Left colon (tissue), 2 donors: ENCODE data around the gene DENND4C. TPM values are rescaled to one million over a fixed set of nuclear protein-coding genes. Genes with fewer than 3 reads are reported as not detected.

Experiments
- total RNA-seq, 2 donors: library from RNA; stranded (reverse); fragmentation: NEBNext Ultra II Directional; extraction: Animal tissue kit (Norgen Biotek cat#: 25700); gene quantifications; one replicate each; pipeline ENCODE4 v1.2.1, GENCODE V29; 2021
- donor health status: DM: no; HTN: no; CAD: no.
- donor health status: DM: yes; HTN: yes; CAD: no.

DENND4C gene
- total RNA-seq, 2 donors from 2014 or later: 59.6 to 67.0 TPM

Other genes with a start within 250 kb of the DENND4C start
- gene SAXO1, start 197.5 kb upstream of the DENND4C start, total RNA-seq: not detected
- gene RRAGA, start 181.3 kb upstream of the DENND4C start, total RNA-seq: 10 to 100 TPM; 60.1 to 65.1 TPM
- gene HAUS6, start 127.8 kb upstream of the DENND4C start, total RNA-seq: 1 to 10 TPM; 5.3 to 6.0 TPM
- gene PLIN2, start 103.2 kb upstream of the DENND4C start, total RNA-seq: 10 to 100 TPM; 43.8 to 48.4 TPM
- gene RPS6, start 149.5 kb downstream of the DENND4C start, total RNA-seq: 1,000 to 10,000 TPM; 1,769 to 1,852 TPM
- 10 to 100 TPM in 1 of 2 donors, 1 to 10 TPM in 1; 9.0 to 15.3 TPM for gene ACER2, start 178.3 kb downstream of the DENND4C start, total RNA-seq